Measurements from ENCODE around the gene BEGAIN. TPM values are rescaled to one million over a fixed set of nuclear protein-coding genes. Genes with fewer than 3 reads are reported as not detected.
A peak's percentile ranks its signal among the peaks of the same experiment; 100 is the strongest.

The BEGAIN gene
- total RNA-seq, 1 donor from 2014 or later, result 3.2 TPM

DNA sequence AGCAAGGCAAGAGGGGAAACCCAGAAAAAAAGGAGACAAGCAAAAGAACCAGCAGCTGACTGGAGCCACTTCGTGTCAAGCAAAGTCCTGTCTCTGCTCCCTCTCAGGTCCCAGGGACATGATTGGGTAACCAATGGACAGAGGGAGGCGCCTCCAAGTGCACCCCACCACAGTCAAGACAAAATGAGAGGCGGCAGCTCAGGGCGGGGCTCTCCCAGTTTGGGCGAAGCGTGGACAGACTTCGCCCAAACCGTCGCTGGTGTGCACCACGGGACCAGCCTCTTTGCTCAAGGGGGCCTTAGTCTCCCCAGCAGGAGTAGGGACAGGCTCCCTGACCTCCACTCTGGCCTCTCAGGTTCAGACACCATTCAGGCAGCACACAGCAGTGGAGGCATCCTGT, 1.5 kb upstream of the BEGAIN start:
- TF ChIP-seq CTCF (IDR thresholded peaks at IDR 0.05; ENCODE audit: insufficient read depth, low read length, poor library complexity, severe bottlenecking), result no peak
- Histone ChIP-seq H3K36me3 (ENCODE audit: control insufficient read depth, insufficient read depth, low read length) (no peaks in the 10 kb centered on the region), H3K27me3 (ENCODE audit: control insufficient read depth, insufficient read depth, low read length) (peaks cover 52% of the 10 kb centered on the region), H3K4me3 (ENCODE audit: low read depth, low read length) (no peak overlapping the region)
- DNase-seq (ENCODE audit: low read depth), result no peak

- no peaks in the 10 kb centered on the region for H3K36me3 ChIP-seq (ENCODE audit: control insufficient read depth, insufficient read depth, low read length)
- DNase-seq (ENCODE audit: low read depth), result no peak
- H3K4me3 ChIP-seq (ENCODE audit: low read depth, low read length), result no peak overlapping the region
- H3K27me3 ChIP-seq (ENCODE audit: control insufficient read depth, insufficient read depth, low read length), result peaks cover 47% of the 10 kb centered on the region
- TF ChIP-seq CTCF (IDR thresholded peaks at IDR 0.05; ENCODE audit: insufficient read depth, low read length, poor library complexity, severe bottlenecking), result no peak
Observed at GRCh38 chr14:100587763-100588411, 670 bp upstream of the BEGAIN start.

DNA sequence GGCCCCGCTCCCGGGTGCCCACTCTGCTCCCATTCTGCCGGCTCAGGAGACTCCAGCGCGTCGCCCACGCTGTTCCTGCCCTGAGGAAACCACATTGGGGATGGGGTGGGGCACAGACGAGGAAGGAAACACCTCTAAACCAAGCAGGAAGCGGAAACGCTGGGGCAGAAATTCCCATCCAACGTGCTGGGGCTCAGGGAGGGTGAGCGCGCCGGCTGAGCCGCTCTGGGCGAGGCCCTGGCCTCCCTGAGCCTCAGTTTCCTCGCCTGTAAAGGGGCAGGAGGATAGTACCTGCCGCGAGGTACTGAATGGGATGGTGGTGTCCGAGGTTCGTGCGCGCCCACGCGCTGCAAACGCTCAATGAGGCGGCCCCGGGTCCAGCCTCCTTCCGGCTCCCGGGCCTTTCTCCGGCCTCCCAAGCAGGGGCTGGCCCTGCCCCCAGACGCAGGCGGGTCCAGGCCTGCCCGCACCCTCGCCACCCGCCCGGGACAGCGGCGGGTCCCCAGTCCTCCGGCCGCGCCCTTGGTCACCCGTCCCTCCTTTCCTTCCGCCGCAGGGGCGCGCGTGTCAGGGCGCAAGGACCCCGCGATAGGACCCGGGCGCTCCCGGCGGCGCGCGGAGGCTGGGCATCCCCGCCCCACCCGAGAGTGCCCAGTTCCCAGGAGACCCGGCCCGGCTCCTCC, 673 bp downstream of the BEGAIN start:
- TF ChIP-seq CTCF (IDR thresholded peaks at IDR 0.05; ENCODE audit: insufficient read depth, low read length, poor library complexity, severe bottlenecking), result no peak
- Histone ChIP-seq H3K27me3 (ENCODE audit: control insufficient read depth, insufficient read depth, low read length) (peaks cover 34% of the 10 kb centered on the region), H3K4me3 (ENCODE audit: low read depth, low read length) (peak overlapping the region; percentile 47), H3K36me3 (ENCODE audit: control insufficient read depth, insufficient read depth, low read length) (no peaks in the 10 kb centered on the region)
- DNase-seq (ENCODE audit: low read depth), result no peak

- TF ChIP-seq CTCF (IDR thresholded peaks at IDR 0.05; ENCODE audit: insufficient read depth, low read length, poor library complexity, severe bottlenecking), result no peak
- Histone ChIP-seq H3K36me3 (ENCODE audit: control insufficient read depth, insufficient read depth, low read length) (no peaks in the 10 kb centered on the region), H3K27me3 (ENCODE audit: control insufficient read depth, insufficient read depth, low read length) (peaks cover 29% of the 10 kb centered on the region), H3K4me3 (ENCODE audit: low read depth, low read length) (peak overlapping the region; percentile 47)
- DNase-seq (ENCODE audit: low read depth), result no peak
Observed at GRCh38 chr14:100586153-100586402, 1.1 kb downstream of the BEGAIN start.

- H3K27me3 ChIP-seq (ENCODE audit: control insufficient read depth, insufficient read depth, low read length), result peaks cover 28% of the 10 kb centered on the region
- no peak overlapping the region for H3K4me3 ChIP-seq (ENCODE audit: low read depth, low read length)
- DNase-seq (ENCODE audit: low read depth), result no peak
- H3K36me3 ChIP-seq (ENCODE audit: control insufficient read depth, insufficient read depth, low read length), result no peaks in the 10 kb centered on the region
- TF ChIP-seq CTCF (IDR thresholded peaks at IDR 0.05; ENCODE audit: insufficient read depth, low read length, poor library complexity, severe bottlenecking), result no peak
Observed at GRCh38 chr14:100585448-100586152, 1.6 kb downstream of the BEGAIN start.
